ENCODE measurements around the gene NLRP9.
A peak's percentile ranks its signal among the peaks of the same experiment; 100 is the strongest.

NLRP9 gene

GRCh38 chr19:55667958-55668357 lies 70.2 kb downstream of the NLRP9 start:
- no peak for TF ChIP-seq CTCF (IDR thresholded peaks at IDR 0.05; ENCODE audit: unreplicated experiment in 3 of 3)
- peaks cover 4% of the 10 kb centered on the region for H3K4me1 Mint-ChIP-seq
- H3K4me3 Mint-ChIP-seq, result no peak overlapping the region
- H3K36me3 Mint-ChIP-seq (ENCODE audit: low read depth), result peaks cover 69% of the 10 kb centered on the region
- H3K27ac Mint-ChIP-seq, result no peak overlapping the region
- no peaks in the 10 kb centered on the region for H3K9me3 Mint-ChIP-seq
- no peaks in the 10 kb centered on the region for H3K27me3 Mint-ChIP-seq (ENCODE audit: low read depth)

GRCh38 chr19:55667511-55667910 lies 70.7 kb downstream of the NLRP9 start:
- no peaks in the 10 kb centered on the region for H3K9me3 Mint-ChIP-seq
- no peak overlapping the region for H3K27ac Mint-ChIP-seq
- TF ChIP-seq CTCF (IDR thresholded peaks at IDR 0.05; ENCODE audit: unreplicated experiment in 3 of 3), result no peak
- no peaks in the 10 kb centered on the region for H3K27me3 Mint-ChIP-seq (ENCODE audit: low read depth)
- H3K4me1 Mint-ChIP-seq, result peaks cover 4% of the 10 kb centered on the region
- no peak overlapping the region for H3K4me3 Mint-ChIP-seq
- peaks cover 74% of the 10 kb centered on the region for H3K36me3 Mint-ChIP-seq (ENCODE audit: low read depth)

GRCh38 chr19:55667006-55667381 lies 71.2 kb downstream of the NLRP9 start:
- no peak for TF ChIP-seq CTCF (IDR thresholded peaks at IDR 0.05; ENCODE audit: unreplicated experiment in 3 of 3)
- H3K27ac Mint-ChIP-seq, result no peak overlapping the region
- no peaks in the 10 kb centered on the region for H3K27me3 Mint-ChIP-seq (ENCODE audit: low read depth)
- no peak overlapping the region for H3K4me3 Mint-ChIP-seq
- no peaks in the 10 kb centered on the region for H3K9me3 Mint-ChIP-seq
- peaks cover 4% of the 10 kb centered on the region for H3K4me1 Mint-ChIP-seq
- peaks cover 73% of the 10 kb centered on the region for H3K36me3 Mint-ChIP-seq (ENCODE audit: low read depth)

GRCh38 chr19:55666343-55667005 lies 71.7 kb downstream of the NLRP9 start:
- no peaks in the 10 kb centered on the region for H3K27me3 Mint-ChIP-seq (ENCODE audit: low read depth)
- TF ChIP-seq CTCF (IDR thresholded peaks at IDR 0.05; ENCODE audit: unreplicated experiment in 3 of 3), result no peak
- peaks cover 76% of the 10 kb centered on the region for H3K36me3 Mint-ChIP-seq (ENCODE audit: low read depth)
- H3K27ac Mint-ChIP-seq, result no peak overlapping the region
- peaks cover 2% of the 10 kb centered on the region for H3K4me1 Mint-ChIP-seq
- H3K4me3 Mint-ChIP-seq, result no peak overlapping the region
- H3K9me3 Mint-ChIP-seq, result no peaks in the 10 kb centered on the region

- no peak overlapping the region for H3K4me3 Mint-ChIP-seq
- TF ChIP-seq CTCF (IDR thresholded peaks at IDR 0.05; ENCODE audit: unreplicated experiment in 3 of 3), result no peak
Observed at GRCh38 chr19:55663846-55664536, 74.2 kb downstream of the NLRP9 start.

GRCh38 chr19:55661826-55662225 lies 76.4 kb downstream of the NLRP9 start:
- TF ChIP-seq CTCF (IDR thresholded peaks at IDR 0.05; ENCODE audit: unreplicated experiment in 3 of 3), result no peak
- Mint-ChIP-seq H3K4me3 (peak overlapping the region in 1 of 3 experiments; percentile 42), H3K27ac (no peak overlapping the region), H3K4me1 (peaks cover 19% of the 10 kb centered on the region), H3K27me3 (ENCODE audit: low read depth) (peaks cover 5% of the 10 kb centered on the region), H3K36me3 (ENCODE audit: low read depth) (peaks cover 56% of the 10 kb centered on the region), H3K9me3 (no peaks in the 10 kb centered on the region)

More at GRCh38 chr19:55663846-55664536, 74.2 kb downstream of the NLRP9 start:
- no peak overlapping the region for H3K27ac Mint-ChIP-seq
- peaks cover 7% of the 10 kb centered on the region for H3K4me1 Mint-ChIP-seq
- H3K36me3 Mint-ChIP-seq (ENCODE audit: low read depth), result peaks cover 65% of the 10 kb centered on the region
- no peaks in the 10 kb centered on the region for H3K9me3 Mint-ChIP-seq
- peaks cover 5% of the 10 kb centered on the region for H3K27me3 Mint-ChIP-seq (ENCODE audit: low read depth)
